Uterus (tissue), 2 donors: ENCODE measurements around the gene LRP1.

Experiments used
- POLR2A ChIP-seq, 2 donors: fragments of 450-650 bp; IDR thresholded peaks; one replicate each; pipeline ENCODE4 v1.6.1; 2016; ENCODE audit warnings: antibody characterized with exemption in 2 of 2, mild to moderate bottlenecking in 1 of 2, moderate library complexity in 1 of 2
- TF ChIP-seq, protein P1 (sequence below), 4 experiments: fragments of 200-600 bp in 2 of 4; fragments of 450-650 bp in 2 of 4; sonication (generic) in 2 of 4; IDR thresholded peaks; one replicate each; pipeline ENCODE4 v1.5.1; 2016 to 2019; ENCODE audit warnings: antibody characterized with exemption in 4 of 4, mild to moderate bottlenecking in 2 of 4, moderate library complexity in 1 of 4

DNA sequence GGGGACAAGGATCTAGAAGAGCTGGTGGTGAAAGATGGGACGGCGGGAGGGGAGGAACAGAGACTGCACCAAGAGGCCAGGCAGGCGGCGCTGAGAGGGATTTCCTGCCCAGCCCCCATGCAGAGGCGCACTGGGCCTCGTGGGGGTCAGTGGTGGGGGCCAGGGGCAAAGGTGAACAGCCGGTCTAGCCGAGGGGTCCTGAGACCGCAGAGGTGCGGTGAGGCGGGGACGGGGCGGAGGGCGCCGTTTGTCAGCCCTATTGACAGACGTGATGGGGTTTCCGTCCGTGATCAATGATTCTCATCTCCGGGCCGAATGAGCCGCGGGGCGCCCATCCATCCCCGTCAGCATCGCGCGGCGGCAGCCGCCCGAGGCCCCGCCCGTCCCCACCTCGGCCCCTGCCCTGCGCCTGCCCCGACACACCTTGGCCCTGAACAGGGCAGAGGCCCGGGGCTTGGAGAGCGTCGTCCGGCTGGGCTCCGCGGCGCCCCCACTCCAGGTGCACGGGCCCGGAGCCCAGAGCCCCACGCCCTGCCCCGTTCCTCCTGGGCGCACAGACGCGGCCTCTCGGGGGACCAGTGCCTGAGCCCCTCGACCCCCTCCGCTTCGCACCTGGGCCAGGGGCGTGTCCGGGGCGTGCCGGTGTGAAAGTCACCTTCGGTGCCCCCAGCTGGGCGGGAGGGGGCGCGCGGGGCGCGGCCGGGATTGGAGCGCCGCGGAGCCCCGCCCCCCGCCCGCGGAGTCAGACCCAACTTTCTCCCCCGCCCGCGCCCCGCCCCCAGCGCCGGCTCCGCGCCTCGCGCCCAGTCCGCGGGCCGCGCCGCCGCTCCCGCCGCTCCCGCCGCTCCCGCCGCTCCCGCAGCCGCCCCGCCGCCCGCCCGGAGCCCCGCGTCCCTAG, 88.0 kb downstream of the LRP1 start, which contains the start of gene NXPH4:
- TF ChIP-seq, protein P1, sequence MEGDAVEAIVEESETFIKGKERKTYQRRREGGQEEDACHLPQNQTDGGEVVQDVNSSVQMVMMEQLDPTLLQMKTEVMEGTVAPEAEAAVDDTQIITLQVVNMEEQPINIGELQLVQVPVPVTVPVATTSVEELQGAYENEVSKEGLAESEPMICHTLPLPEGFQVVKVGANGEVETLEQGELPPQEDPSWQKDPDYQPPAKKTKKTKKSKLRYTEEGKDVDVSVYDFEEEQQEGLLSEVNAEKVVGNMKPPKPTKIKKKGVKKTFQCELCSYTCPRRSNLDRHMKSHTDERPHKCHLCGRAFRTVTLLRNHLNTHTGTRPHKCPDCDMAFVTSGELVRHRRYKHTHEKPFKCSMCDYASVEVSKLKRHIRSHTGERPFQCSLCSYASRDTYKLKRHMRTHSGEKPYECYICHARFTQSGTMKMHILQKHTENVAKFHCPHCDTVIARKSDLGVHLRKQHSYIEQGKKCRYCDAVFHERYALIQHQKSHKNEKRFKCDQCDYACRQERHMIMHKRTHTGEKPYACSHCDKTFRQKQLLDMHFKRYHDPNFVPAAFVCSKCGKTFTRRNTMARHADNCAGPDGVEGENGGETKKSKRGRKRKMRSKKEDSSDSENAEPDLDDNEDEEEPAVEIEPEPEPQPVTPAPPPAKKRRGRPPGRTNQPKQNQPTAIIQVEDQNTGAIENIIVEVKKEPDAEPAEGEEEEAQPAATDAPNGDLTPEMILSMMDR (IDR thresholded peaks at IDR 0.05): no peak
- no peak for TF ChIP-seq POLR2A (IDR thresholded peaks at IDR 0.05)
